HG03521 (cell line): ENCODE results near the gene PTPRU.

ENCODE experiments used
- ATAC-seq: cut with Tn5 transposase; IDR thresholded peaks from one replicate; pipeline ENCODE4 v1.9.1; 2021; ENCODE audit warnings: mild to moderate bottlenecking, moderate library complexity; ENCODE audit not compliant: unreplicated experiment

PTPRU gene

DNA sequence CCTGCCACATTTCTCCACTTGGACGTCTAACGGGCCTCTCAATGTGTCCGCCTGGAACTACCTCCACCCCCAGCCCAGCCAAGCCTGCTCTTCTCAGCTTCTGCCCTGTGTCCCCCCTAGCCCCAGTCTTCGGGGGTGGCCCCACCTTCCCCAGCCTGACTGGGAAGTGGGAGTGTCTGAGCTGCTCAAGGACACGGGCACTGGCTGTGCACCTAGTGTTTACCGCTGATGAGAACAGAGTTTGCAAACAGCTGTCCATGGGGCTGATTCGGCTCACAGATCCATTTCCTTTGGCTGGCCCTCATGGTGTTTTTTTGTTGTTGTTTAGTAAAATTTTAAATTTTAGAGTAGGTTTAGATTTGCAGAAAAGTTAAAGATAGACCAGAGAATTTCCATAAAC, 121.1 kb downstream of the PTPRU start:
- no peak for ATAC-seq

DNA sequence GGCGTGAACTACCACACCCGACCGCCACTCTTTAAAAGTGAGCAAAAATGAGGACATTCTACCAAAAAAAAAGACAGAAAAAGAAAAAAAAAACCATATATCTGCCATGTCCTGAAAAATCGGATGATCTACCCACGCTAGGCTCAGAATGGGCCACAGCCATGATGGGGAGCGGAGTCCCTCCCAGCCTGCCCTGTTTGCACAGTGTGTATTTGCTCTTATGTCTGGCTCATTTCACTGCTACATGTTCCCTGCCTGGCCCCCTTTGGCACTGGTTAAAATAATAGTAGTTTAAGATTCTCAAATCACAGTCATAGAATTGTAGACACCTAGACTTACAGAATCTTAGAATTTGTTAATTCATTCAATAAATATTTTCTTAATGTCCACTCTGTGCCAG, 121.9 kb downstream of the PTPRU start:
- ATAC-seq = no peak

GRCh38 chr1:29360768-29361167, 124.4 kb downstream of the PTPRU start:
- no peak for ATAC-seq

DNA sequence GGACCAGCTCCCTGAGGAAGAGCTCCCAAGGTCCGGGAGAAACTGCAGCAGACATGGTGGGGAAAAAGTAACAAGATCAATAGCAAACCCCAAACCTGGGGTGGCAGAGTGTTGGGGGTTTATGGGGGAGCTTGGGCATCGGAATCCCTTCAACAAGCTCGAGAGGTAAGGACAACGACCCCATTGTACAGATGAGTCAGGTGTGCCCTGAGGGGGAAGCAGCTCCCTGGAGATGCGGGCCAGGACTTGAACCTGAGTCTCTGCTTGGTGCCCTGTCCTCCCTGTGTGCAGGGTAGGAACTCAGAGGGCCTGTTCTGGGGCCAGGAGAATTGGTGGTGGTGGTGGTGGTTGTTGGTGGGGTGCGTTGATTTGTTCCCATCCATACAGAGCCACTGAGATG, 125.4 kb downstream of the PTPRU start:
- ATAC-seq = no peak

- ATAC-seq = no peak
Observed at GRCh38 chr1:29362116-29362515, 125.8 kb downstream of the PTPRU start.

- ATAC-seq = no peak
Observed at GRCh38 chr1:29362764-29363163, 126.4 kb downstream of the PTPRU start.

GRCh38 chr1:29363536-29363935, 127.2 kb downstream of the PTPRU start:
- no peak for ATAC-seq

- no peak for ATAC-seq
Observed at GRCh38 chr1:29364101-29364678, 127.9 kb downstream of the PTPRU start.

GRCh38 chr1:29365906-29366670, 129.8 kb downstream of the PTPRU start:
- no peak for ATAC-seq

DNA sequence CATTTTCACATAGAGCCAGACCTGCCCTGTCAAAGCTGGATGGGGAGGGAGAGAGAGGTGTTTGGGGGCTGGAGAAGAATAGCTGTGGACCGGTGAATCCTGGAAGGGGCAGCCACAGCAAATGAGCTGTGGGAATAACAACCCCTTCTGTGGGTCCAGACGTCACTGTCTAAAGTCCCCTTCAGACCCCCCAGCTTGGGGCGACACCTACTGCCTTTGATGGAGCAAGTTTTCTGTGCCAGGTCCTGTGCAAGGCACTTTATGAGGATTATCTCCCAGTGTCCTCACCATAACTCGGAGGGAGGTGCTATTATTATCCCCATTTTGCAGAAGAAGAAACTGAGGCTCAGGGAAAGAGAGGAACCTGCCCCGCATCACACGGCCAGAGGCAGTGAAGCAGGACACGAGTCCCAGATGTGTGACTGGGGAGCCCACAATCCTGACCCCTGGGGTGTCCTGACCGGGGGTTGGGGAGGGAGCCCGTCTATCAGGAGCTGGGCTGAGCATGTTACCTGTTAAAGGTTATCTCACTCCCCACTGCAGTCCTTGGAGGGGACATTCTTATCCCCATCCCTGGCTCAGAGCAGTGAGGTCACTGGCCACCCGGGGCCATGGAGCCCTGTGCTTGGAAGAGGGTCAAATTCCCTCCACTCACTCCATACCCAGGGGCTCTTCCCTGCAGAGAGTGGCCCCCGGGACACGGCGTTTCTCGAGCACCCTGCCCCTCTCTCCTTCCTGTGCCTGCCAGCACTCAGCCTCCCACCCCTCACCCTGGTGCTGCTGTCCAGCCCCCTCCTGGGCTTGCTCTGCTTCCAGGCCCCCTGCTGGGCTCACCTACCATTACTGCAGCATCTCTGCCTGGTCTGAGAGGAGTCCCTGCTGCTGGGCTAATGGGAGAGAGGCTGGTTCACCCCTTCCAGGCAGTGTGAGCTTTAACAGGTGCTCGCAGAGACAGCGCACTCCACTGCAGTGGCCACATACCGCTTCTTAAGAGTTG, 132.9 kb downstream of the PTPRU start:
- ATAC-seq = no peak

- no peak for ATAC-seq
Observed at GRCh38 chr1:29370067-29370466, 133.7 kb downstream of the PTPRU start.

- no peak for ATAC-seq
Observed at GRCh38 chr1:29371332-29371731, 135.0 kb downstream of the PTPRU start.

- ATAC-seq = no peak
Observed at GRCh38 chr1:29372108-29372507, 135.8 kb downstream of the PTPRU start.
